GM18867 (cell line): ENCODE data around the gene TRAF3.

ENCODE experiments used
- ATAC-seq: cut with Tn5 transposase; IDR thresholded peaks from one replicate; pipeline ENCODE4 v1.9.1; 2021; ENCODE audit warnings: mild to moderate bottlenecking, moderate library complexity; ENCODE audit not compliant: unreplicated experiment

Gene TRAF3

GRCh38 chr14:102931580-102932285 is 154.5 kb downstream of the TRAF3 start:
- no peak for ATAC-seq

- no peak for ATAC-seq
These were observed 155.4 kb downstream of the TRAF3 start for GRCh38 chr14:102932484-102933248.

DNA sequence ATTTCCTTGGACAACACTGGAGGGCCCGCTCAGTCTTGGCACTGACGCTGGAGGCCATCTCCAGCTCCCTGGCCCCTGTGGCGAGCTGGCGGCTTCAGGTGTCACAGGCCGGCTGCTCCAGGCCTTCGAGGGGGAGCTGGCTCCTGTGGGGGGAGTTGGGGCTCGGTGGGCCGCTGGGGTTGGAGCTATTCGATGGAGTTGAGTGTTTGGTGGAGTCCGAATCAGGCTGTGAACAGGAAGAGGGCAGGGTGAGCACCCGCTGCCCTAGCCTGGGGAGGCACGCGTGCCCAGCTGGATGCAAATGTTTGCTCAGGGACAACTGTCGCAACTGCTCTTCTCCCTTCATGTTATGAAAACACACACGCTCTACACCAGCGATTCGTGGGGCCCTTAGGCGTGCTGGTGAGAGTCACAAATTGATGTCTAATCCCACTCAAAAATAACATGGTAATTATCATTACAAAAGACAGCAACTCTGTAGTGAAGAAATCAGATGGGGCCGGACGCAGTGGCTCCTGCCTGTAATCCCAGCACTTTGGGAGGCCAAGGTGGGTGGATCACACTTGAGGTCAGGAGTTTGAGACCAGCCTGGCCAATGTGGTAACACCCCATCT is 156.5 kb downstream of the TRAF3 start:
- no peak for ATAC-seq

DNA sequence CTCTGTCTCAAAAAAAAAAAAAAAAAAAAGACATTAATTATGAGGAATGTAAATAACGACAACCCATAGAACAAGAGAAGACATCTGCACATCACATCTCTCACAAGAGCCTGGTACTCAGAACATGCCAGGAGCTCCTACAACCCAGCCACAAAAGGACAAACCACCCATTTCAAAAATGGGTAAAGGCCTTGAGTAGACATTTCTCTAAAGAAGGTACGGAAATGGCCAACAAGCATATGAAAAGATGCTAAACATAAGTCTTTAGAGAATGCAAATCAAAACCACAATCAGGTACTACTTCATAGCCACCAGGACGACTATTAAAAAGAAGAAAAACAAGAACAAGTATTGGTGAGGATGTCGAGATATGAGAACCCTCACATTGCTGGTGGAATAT is 158.5 kb downstream of the TRAF3 start:
- no peak for ATAC-seq

GRCh38 chr14:102937331-102938175 is 160.3 kb downstream of the TRAF3 start:
- ATAC-seq, result no peak

- ATAC-seq, result no peak
These were observed 160.9 kb downstream of the TRAF3 start for GRCh38 chr14:102938191-102938590.

- no peak for ATAC-seq
These were observed 162.1 kb downstream of the TRAF3 start for GRCh38 chr14:102939329-102939728.

- no peak for ATAC-seq
These were observed 162.7 kb downstream of the TRAF3 start for GRCh38 chr14:102939820-102940561.

GRCh38 chr14:102940729-102941362 is 163.6 kb downstream of the TRAF3 start:
- ATAC-seq, result no peak

DNA sequence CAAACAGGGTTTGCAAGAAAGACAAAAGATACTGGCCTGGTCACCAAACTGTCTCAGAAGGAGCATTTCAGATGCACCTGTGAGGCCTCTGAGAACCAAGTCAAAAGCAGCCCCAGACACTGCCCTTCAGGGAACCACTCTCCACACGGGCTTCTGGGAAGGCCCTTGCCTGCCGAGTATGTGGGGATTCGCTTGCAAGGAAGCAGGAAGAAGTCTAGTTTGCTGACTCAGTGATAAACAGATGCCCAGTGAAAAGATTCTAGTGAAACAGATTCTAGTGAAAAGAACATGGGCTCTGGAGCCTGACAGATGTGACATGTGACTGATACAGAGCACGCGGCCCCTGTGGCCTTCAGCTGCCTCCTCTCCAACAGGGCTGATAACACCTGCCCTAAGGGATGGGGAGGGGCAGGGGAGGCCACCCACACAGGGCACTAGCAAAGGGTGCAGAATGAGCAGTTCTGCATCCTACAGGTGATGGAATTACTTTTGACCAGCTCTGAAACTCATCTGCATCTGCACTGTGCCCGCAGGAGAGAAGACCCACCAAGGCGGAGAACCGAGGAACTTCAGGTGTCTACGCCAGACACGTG is 164.3 kb downstream of the TRAF3 start:
- ATAC-seq, result no peak

GRCh38 chr14:102942069-102942468 is 164.8 kb downstream of the TRAF3 start:
- no peak for ATAC-seq

- ATAC-seq, result no peak
These were observed 166.2 kb downstream of the TRAF3 start for GRCh38 chr14:102943454-102943853.

GRCh38 chr14:102943979-102944378 is 166.7 kb downstream of the TRAF3 start:
- ATAC-seq, result no peak

- no peak for ATAC-seq
These were observed 167.4 kb downstream of the TRAF3 start for GRCh38 chr14:102944448-102945330.

DNA sequence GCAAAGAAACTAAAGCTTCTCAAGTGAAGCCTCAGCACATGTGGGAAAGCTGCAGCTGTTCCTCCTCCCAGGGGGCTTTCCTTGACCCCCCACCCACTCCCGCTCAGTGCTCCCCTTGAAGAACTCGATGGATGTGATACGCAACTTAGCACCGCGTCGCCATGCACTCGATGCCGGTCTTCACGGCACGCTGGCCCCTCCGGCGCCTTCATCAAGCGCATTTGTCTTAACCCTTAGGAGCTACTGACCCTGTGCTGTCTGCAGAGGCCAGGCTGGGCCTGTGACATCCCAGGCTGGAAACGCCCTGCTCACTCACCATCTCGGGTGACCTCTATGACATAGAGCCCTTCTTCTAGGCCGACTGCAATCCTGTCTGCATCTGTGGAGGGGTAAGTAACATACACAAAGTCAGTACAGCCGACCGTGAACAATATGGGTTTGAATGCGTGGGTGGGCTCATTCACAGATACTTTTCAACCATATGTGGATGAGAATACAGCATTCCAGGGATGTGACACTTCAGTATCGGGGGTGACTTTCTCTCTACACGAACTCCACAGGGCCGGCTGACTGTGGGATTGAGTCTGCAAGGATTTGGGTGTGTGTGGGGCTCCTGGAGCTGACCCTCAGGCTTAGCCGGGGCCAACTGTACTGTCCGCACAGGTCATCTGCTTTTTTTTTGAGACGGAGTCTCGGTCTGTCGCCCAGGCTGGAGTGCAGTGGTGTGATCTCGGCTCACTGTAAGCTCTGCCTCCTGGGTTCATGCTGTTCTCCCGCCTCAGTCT is 168.3 kb downstream of the TRAF3 start:
- ATAC-seq, result no peak

GRCh38 chr14:102947321-102948103 is 170.3 kb downstream of the TRAF3 start:
- no peak for ATAC-seq

- no peak for ATAC-seq
These were observed 171.4 kb downstream of the TRAF3 start for GRCh38 chr14:102948698-102949061.
